Suprapubic skin (tissue), 4 donors: Measurements from ENCODE around the gene SCAANT1. TPM values are rescaled to one million over a fixed set of nuclear protein-coding genes. Genes with fewer than 3 reads are reported as not detected.

Experiments
- DNase-seq, 2 donors: peaks; one replicate each; pipeline ENCODE4 v3.0.0-alpha.2; 2019; ENCODE audit warnings: low spot score in 2 of 2
- H3K27ac ChIP-seq: fragments of 200-600 bp; sonication (generic); one replicate; pipeline ENCODE4 v1.5.1; 2019
- H3K27me3 ChIP-seq: fragments of 200-600 bp; sonication (generic); one replicate; pipeline ENCODE4 v1.5.1; 2019
- H3K36me3 ChIP-seq: fragments of 200-600 bp; sonication (generic); one replicate; pipeline ENCODE4 v1.5.1; 2019
- H3K4me1 ChIP-seq: fragments of 200-600 bp; sonication (generic); one replicate; pipeline ENCODE4 v1.5.1; 2019
- H3K4me3 ChIP-seq: fragments of 200-600 bp; sonication (generic); one replicate; pipeline ENCODE4 v1.5.1; 2019; ENCODE audit warnings: mild to moderate bottlenecking
- H3K9me3 ChIP-seq: fragments of 200-600 bp; sonication (generic); one replicate; pipeline ENCODE4 v1.5.1; 2019
- EP300 ChIP-seq: sonication (generic); formaldehyde crosslinking; IDR thresholded peaks from one replicate; pipeline ENCODE4 v1.6.1; 2017; ENCODE audit warnings: antibody characterized with exemption
- POLR2A ChIP-seq, 2 donors: fragments of 450-650 bp; IDR thresholded peaks; one replicate each; pipeline ENCODE4 v1.6.1; 2017; ENCODE audit warnings: antibody characterized with exemption in 2 of 2, mild to moderate bottlenecking in 2 of 2, moderate library complexity in 2 of 2
- POLR2AphosphoS5 ChIP-seq, 3 donors: sonication (generic); formaldehyde crosslinking; IDR thresholded peaks; one replicate each; pipeline ENCODE4 v1.6.1; 2017; ENCODE audit warnings: antibody characterized with exemption in 3 of 3
- WGBS: methylation state at CpG from one replicate; pipeline ENCODE4 v1.1.5; 2018; 5-methylcytosine and 5-hydroxymethylcytosine counted together
- total RNA-seq, 4 donors: library from RNA; depleted of rRNA; stranded (reverse); fragments of >200 nt; gene quantifications; one replicate each; pipeline ENCODE4 v1.1.0, GENCODE V29; 2016
- TF ChIP-seq, protein P1 (sequence below), 2 donors: fragments of 200-600 bp in 1 of 2; fragments of 450-650 bp in 1 of 2; sonication (generic) in 1 of 2; IDR thresholded peaks; one replicate each; pipeline ENCODE4 v1.5.1; 2016 to 2019; ENCODE audit warnings: antibody characterized with exemption in 2 of 2, mild to moderate bottlenecking in 1 of 2, moderate library complexity in 1 of 2

SCAANT1 gene
- total RNA-seq, 4 donors from 2014 or later = not detected

GRCh38 chr3:63912768-63913588 lies 795 bp upstream of the SCAANT1 start:
- H3K27ac ChIP-seq = peak overlapping the region; percentile 97
- no peaks in the 10 kb centered on the region for H3K9me3 ChIP-seq
- peaks cover 14% of the 10 kb centered on the region for H3K36me3 ChIP-seq
- TF ChIP-seq EP300 = no peak
- no peak for TF ChIP-seq POLR2AphosphoS5 (IDR thresholded peaks at IDR 0.05)
- TF ChIP-seq POLR2A (IDR thresholded peaks at IDR 0.05) = no peak
- TF ChIP-seq, protein P1, sequence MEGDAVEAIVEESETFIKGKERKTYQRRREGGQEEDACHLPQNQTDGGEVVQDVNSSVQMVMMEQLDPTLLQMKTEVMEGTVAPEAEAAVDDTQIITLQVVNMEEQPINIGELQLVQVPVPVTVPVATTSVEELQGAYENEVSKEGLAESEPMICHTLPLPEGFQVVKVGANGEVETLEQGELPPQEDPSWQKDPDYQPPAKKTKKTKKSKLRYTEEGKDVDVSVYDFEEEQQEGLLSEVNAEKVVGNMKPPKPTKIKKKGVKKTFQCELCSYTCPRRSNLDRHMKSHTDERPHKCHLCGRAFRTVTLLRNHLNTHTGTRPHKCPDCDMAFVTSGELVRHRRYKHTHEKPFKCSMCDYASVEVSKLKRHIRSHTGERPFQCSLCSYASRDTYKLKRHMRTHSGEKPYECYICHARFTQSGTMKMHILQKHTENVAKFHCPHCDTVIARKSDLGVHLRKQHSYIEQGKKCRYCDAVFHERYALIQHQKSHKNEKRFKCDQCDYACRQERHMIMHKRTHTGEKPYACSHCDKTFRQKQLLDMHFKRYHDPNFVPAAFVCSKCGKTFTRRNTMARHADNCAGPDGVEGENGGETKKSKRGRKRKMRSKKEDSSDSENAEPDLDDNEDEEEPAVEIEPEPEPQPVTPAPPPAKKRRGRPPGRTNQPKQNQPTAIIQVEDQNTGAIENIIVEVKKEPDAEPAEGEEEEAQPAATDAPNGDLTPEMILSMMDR (IDR thresholded peaks at IDR 0.05) = no peak
- H3K27me3 ChIP-seq = no peaks in the 10 kb centered on the region
- 9% methylated on average over 12 of the region's 46 CpGs for WGBS
- H3K4me3 ChIP-seq = peak overlapping the region; percentile 92
- peaks cover 29% of the 10 kb centered on the region for H3K4me1 ChIP-seq
- DNase-seq = peak; percentile 83 to 90

GRCh38 chr3:63911509-63911872 lies 692 bp downstream of the SCAANT1 start:
- H3K27ac ChIP-seq = peak overlapping the region; percentile 97
- no peak for TF ChIP-seq EP300
- TF ChIP-seq, protein P1 (IDR thresholded peaks at IDR 0.05) = no peak
- no peaks in the 10 kb centered on the region for H3K27me3 ChIP-seq
- no peak for DNase-seq
- H3K4me3 ChIP-seq = peak overlapping the region; percentile 92
- H3K4me1 ChIP-seq = peaks cover 29% of the 10 kb centered on the region
- WGBS = 0% methylated on average over 10 of the region's 18 CpGs
- peaks cover 3% of the 10 kb centered on the region for H3K36me3 ChIP-seq
- no peaks in the 10 kb centered on the region for H3K9me3 ChIP-seq

DNA sequence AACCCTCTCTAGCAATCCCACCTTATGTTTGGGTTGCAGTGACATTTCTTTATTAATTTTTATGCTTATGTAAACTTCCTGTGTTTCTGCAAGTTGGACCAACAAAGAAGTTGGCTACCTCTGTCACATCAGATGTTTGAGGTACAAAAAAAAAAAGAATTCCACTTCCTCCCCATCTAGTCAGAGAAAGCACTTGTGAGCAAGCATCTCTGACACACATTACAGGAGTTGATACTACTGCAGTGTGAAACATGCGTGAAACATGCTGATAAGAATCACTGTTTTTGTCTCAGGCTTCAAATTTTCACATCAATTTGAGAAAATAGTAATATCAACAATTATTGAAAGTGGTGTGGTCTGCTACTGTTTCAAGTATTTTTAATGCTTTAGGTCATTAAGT lies 1.3 kb downstream of the SCAANT1 start:
- peak overlapping the region; percentile 92 for H3K4me3 ChIP-seq
- TF ChIP-seq POLR2A (IDR thresholded peaks at IDR 0.05) = no peak
- TF ChIP-seq POLR2AphosphoS5 (IDR thresholded peaks at IDR 0.05) = no peak
- no peak for TF ChIP-seq EP300
- TF ChIP-seq, protein P1 (IDR thresholded peaks at IDR 0.05) = no peak
- no peak overlapping the region for H3K27ac ChIP-seq
- no peaks in the 10 kb centered on the region for H3K27me3 ChIP-seq
- peaks cover 29% of the 10 kb centered on the region for H3K4me1 ChIP-seq
- H3K9me3 ChIP-seq = no peaks in the 10 kb centered on the region
- no peaks in the 10 kb centered on the region for H3K36me3 ChIP-seq
- 44% methylated on average over 1 of the region's 1 CpG for WGBS
- DNase-seq = no peak

- TF ChIP-seq, protein P1 (IDR thresholded peaks at IDR 0.05) = no peak
- TF ChIP-seq POLR2A (IDR thresholded peaks at IDR 0.05) (no peak), POLR2AphosphoS5 (IDR thresholded peaks at IDR 0.05) (no peak), EP300 (no peak)
- H3K9me3 ChIP-seq = no peaks in the 10 kb centered on the region
- no peaks in the 10 kb centered on the region for H3K36me3 ChIP-seq
- WGBS = 94% methylated on average over 4 of the region's 4 CpGs
- H3K27me3 ChIP-seq = no peaks in the 10 kb centered on the region
- H3K4me3 ChIP-seq = no peak overlapping the region
- peaks cover 26% of the 10 kb centered on the region for H3K4me1 ChIP-seq
- H3K27ac ChIP-seq = no peak overlapping the region
- no peak for DNase-seq
These were observed 2.2 kb downstream of the SCAANT1 start for GRCh38 chr3:63910001-63910400.

DNA sequence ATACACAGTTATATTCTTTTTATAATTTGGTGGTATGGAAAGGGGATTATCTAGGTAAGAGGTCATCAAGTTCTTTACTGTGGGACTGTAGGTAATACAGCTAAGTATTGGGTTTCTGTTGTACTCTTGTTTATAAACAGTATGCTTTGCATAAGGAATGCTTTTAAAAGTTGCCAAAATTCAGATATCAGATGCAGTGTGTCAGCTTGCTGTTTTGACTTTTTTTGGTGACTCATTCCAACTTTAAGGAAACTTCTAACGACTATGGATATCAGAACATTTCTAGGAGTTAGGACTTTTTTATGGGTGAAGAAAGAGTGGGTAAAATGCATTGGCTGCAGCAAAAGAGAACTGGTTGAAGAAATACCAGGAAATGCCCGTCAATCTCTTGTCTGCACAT lies 2.8 kb downstream of the SCAANT1 start:
- TF ChIP-seq EP300 (no peak), POLR2AphosphoS5 (IDR thresholded peaks at IDR 0.05) (no peak), POLR2A (IDR thresholded peaks at IDR 0.05) (no peak)
- TF ChIP-seq, protein P1 (IDR thresholded peaks at IDR 0.05) = no peak
- H3K27me3 ChIP-seq = no peaks in the 10 kb centered on the region
- WGBS = 72% methylated on average over 2 of the region's 2 CpGs
- DNase-seq = no peak
- no peak overlapping the region for H3K4me3 ChIP-seq
- no peaks in the 10 kb centered on the region for H3K36me3 ChIP-seq
- H3K4me1 ChIP-seq = peaks cover 20% of the 10 kb centered on the region
- H3K27ac ChIP-seq = no peak overlapping the region
- H3K9me3 ChIP-seq = no peaks in the 10 kb centered on the region
